NCI-H2227 treated with DMSO at 0.1 percent for 48 hours (cell line): ENCODE data around the gene VAMP2.
A peak's percentile ranks its signal among the peaks of the same experiment; 100 is the strongest.

ENCODE experiments used
- DNase-seq: peaks from one replicate; lab custom pipeline; 2025; lab: John Stamatoyannopoulos, UW

VAMP2 gene

GRCh38 chr17:8162233-8162996, at the start of gene VAMP2:
Gene VAMP2 (minus strand): TSS chr17:8162948. CDS start chr17:8162879, 69 bp downstream.
- DNase-seq, result peak; percentile 42

- no peak for DNase-seq
Observed at GRCh38 chr17:8210761-8211458, 48.2 kb upstream of the VAMP2 start.

GRCh38 chr17:8209907-8210760, 47.4 kb upstream of the VAMP2 start, which contains the start of gene AURKB:
Gene AURKB (minus strand): TSS chr17:8210575. CDS start chr17:8210224, 351 bp downstream.
- peak; percentile 78 for DNase-seq

GRCh38 chr17:8206536-8206935, 43.8 kb upstream of the VAMP2 start:
- no peak for DNase-seq

GRCh38 chr17:8204761-8205555, 42.2 kb upstream of the VAMP2 start:
- no peak for DNase-seq

- DNase-seq, result peak; percentile 91
Observed at GRCh38 chr17:8192070-8192815, 29.5 kb upstream of the VAMP2 start.

GRCh38 chr17:8190506-8190905, 27.8 kb upstream of the VAMP2 start:
- no peak for DNase-seq

- DNase-seq, result peak; percentile 90
Observed at GRCh38 chr17:8189711-8190477, 27.1 kb upstream of the VAMP2 start, which contains the start of gene BORCS6. Gene BORCS6 (minus strand): TSS chr17:8190180. CDS start chr17:8190140, 40 bp downstream.

- DNase-seq, result no peak
Observed at GRCh38 chr17:8189041-8189710, 26.4 kb upstream of the VAMP2 start.

- DNase-seq, result no peak
Observed at GRCh38 chr17:8188263-8188839, 25.6 kb upstream of the VAMP2 start.

GRCh38 chr17:8187517-8188262, 24.9 kb upstream of the VAMP2 start:
- peak; percentile 90 for DNase-seq

- peak; percentile 95 for DNase-seq
Observed at GRCh38 chr17:8186787-8187516, 24.2 kb upstream of the VAMP2 start.

- DNase-seq, result no peak
Observed at GRCh38 chr17:8186446-8186786, 23.7 kb upstream of the VAMP2 start.

GRCh38 chr17:8185582-8186445, 23.1 kb upstream of the VAMP2 start:
- peak; percentile 57 for DNase-seq

- DNase-seq, result no peak
Observed at GRCh38 chr17:8176998-8177731, 14.4 kb upstream of the VAMP2 start.
